OCI-M1 (cell line): ENCODE data around the gene FAM118A.
A peak's percentile ranks its signal among the peaks of the same experiment; 100 is the strongest.
"Not testable (repeated sequence)": the region's sequence is repeated elsewhere in the genome, so short reads cannot be mapped to it uniquely, and the experiment has no call there.

ENCODE experiments used
- DNase-seq: peaks from one replicate; lab custom pipeline; 2025; lab: John Stamatoyannopoulos, UW

FAM118A gene

DNA sequence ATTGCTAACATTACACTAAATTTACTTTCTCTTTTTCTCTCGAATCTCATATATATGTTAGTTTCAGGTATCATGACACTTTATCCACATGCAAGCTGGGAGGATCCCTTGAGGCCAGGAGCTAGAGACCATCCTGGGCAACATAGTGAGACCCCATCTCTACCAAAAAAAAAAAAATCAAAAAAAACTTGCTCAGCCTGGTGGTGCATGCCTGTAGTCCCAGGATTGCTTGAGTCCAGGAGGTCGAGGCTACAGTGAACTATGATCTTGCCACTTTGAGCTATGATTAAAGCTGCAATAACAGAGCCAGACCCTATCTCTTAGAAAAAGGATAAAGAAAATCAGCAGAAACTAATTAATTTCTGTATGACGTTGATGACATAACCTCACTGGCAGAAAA, 28.7 kb upstream of the FAM118A start:
- DNase-seq = no peak

DNA sequence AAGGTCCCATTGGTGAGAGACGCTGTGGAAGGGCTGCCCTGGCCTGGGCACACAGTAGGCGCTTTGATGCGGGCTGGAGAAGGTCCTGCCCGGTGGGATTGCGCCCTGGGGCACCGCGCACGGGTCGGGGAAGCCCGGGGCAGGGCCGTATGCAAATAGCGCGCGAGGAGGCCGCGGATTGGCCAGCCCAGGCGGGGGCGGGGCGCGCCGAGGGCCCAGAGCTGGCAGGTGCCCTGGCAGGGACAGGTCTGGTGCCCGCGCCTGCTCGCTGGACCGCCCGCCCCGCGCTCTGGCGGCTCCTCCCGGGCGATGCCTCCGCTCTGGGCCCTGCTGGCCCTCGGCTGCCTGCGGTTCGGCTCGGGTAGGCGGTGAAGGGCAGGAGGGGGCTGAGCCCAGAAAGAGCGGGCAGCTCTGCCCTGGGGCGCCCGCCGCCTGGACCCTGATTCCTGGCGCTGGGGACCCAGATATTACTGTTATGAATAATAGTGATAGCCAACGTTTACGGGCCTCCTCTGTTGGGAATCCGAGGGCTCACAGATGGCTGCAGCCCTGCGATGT, 24.9 kb upstream of the FAM118A start, which contains the start of gene UPK3A:
UPK3A (plus strand) TSS at position 245 of the 558 bp plus-strand sequence; CDS start at position 310, 65 bp downstream.
- DNase-seq = no peak

DNA sequence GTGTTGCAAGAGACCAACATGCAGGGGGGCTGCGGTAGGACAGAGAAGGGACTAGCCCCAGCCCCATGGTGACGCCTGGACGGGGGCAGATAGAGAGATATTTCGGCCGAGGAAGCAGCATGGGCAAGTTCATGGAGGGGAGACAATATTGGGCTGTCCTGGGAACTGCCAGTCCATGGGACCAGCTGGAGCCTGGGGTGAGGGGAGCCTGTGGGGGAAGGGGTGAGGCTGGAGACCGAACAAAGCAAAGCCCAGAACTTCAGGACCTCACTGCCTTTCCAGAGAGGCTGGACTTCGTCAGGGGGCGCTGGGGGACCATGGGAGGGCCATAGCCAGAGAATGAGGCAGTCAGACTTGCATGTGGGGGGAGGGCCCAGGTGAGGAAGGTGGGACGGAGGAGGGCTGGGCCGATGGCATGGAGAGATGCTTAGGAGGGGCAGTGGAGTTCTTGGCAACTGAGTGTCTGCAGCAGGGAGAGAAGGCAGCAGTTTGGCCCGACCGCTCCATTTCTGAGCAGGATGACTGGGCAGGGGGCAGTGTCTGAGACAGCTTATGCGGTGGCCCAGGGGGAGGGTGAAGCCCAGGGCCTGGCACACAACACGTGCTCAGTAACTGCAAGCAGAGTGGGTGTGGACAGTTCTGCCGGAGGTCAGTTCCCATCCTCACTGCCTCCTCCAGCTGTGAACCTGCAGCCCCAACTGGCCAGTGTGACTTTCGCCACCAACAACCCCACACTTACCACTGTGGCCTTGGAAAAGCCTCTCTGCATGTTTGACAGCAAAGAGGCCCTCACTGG, 24.3 kb upstream of the FAM118A start:
- DNase-seq = peak; percentile 19

DNA sequence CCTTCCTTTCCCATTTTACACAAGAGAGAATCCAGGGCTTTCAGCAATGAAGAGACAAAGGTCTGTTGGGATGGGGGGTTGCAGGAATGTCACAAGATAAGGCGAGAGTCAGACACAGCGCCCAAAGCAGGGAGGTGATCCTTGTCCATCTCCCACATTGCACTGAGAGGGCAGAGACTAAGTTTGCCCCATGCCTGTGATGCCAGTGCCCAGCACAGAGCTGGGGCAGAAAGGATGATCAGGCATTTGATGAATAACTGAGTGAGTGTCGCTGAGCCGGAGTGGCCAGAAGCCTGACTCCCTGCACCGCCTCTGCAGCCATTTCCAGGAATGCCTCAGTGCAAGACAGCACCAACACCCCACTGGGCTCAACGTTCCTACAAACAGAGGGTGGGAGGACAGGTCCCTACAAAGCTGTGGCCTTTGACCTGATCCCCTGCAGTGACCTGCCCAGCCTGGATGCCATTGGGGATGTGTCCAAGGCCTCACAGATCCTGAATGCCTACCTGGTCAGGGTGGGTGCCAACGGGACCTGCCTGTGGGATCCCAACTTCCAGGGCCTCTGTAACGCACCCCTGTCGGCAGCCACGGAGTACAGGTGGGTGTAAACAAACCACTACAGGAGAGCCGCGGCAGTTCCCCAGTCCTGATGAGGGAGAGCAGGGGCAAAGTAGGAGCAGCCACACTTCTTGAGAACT, 22.7 kb upstream of the FAM118A start:
- no peak for DNase-seq

DNA sequence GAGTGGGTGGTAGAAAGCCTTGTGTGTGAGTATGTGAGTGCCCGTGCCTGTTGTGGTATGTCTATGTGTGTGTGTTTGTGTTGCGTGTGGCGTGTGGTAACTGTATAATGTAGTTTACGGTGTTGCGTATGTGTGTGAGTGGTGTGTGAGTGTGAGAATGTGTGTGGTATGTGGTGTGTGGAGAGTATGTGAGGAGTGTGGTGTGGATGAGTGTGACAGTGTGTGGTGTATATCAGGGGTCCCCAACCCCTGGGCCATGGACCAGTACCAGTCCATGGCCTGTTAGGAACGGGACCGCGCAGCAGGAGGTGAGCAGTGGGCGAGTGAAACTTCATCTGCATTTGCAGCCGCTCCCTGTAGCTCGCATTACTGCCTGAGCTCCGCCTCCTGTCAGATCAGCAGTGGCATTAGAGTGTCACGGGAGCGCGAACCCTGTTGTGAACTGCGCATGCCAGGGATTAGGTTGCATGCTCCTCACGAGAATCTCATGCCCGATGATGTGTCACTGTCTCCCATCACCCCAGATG, 19.3 kb upstream of the FAM118A start:
- no peak for DNase-seq

DNA sequence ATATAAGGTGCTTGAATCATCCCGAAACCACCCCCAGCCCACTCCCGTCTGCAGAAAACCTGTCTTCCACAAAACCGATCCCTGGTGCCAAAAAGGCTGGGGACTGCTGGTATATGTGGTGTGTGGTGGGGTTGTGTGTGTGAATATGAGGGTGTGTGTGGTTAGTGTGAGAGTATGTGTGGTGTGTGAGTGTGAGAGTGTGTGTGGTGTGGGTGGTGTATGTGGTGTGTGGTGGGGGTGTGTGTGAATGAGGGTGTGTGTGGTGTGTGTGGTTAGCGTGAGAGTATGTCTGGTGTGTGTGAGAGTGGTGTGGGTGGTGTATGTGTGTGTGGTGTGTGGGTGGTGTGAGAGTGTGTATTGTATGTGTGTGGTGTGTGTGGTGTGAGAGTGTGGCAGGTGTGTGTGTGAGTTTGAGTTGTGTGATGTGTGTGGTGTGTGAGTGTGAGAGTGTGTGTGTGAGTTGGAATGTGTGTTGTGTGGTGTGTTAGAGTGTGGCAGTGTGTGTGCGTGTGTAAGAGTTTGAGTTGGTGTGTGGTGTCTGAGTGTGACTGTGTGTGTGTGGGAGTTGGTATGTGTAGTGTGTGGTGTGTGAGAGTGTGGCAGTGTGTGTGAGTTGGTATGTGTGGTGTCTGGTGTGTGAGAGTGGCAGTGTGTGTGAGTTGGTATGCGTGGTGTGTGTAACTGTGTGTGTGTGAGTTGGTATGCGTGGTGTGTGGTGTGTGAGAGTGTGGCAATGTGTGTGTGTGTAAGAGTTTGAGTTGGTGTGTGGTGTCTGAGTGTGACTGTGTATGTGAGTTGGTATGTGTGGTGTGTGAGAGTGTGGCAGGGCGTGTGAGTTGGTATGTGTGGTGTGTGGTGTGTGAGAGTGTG, 18.4 kb upstream of the FAM118A start:
- no peak for DNase-seq

GRCh38 chr22:45291931-45292290, 17.8 kb upstream of the FAM118A start:
- DNase-seq = no peak

DNA sequence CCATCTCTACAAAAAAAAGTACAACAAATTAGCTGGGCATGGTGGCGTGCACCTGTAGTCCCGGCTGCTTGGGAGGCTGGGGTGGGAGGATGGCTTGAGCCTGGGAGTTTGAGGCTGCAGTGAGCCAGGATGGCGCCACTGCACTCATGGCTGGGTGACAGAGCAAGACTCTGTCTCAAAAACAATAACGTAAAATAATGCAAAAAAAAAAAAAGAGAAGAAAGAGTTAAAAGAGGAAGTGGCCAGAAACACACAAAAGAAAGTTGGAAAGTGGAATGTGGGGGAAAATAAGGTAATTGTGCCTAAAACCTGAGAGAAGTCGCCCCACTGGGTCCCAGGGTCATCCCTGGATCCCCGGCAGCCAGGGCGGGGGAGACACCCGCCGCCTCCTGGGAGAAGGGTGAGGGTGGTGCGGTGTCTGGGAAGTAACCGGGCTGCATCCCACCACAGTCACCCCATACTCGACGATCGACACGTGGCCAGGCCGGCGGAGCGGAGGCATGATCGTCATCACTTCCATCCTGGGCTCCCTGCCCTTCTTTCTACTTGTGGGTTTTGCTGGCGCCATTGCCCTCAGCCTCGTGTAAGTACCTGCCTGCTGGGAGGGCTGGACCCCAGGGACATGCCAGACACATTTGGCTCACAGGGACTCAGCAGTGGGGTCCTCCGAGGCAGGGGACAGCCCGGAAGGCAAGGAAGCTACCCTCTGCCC, 16.8 kb upstream of the FAM118A start:
- DNase-seq = peak; percentile 38

DNA sequence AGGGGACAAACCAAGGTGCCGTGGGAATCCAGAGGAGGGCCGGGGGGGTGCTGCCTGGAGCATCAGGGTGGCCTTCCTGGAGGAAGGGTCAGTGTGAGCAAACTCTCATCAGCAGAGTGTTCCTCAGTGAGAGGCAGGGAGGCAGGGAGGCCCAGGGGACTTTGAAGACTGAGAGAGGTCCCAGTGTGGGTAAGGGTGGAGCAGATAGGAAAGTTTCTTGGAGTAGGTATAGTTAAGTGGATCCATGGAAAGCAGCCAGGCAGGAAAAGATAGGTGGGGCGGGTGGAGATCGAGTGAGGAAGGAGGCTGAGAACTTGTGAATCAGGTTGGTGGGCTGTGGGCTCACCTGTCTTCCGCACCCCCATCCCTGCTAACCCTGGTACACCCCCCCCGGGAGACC, 15.7 kb upstream of the FAM118A start:
- DNase-seq = no peak

GRCh38 chr22:45295004-45295403, 14.7 kb upstream of the FAM118A start:
- DNase-seq = not testable (repeated sequence)

DNA sequence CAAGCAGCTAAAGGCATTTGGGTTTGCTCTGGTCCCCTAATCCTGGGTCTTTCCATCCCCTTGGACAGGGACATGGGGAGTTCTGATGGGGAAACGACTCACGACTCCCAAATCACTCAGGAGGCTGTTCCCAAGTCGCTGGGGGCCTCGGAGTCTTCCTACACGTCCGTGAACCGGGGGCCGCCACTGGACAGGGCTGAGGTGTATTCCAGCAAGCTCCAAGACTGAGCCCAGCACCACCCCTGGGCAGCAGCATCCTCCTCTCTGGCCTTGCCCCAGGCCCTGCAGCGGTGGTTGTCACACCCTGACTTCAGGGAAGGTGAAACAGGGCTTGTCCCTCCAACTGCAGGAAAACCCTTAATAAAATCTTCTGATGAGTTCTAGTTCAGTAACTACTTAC, 14.2 kb upstream of the FAM118A start:
- DNase-seq = no peak

DNA sequence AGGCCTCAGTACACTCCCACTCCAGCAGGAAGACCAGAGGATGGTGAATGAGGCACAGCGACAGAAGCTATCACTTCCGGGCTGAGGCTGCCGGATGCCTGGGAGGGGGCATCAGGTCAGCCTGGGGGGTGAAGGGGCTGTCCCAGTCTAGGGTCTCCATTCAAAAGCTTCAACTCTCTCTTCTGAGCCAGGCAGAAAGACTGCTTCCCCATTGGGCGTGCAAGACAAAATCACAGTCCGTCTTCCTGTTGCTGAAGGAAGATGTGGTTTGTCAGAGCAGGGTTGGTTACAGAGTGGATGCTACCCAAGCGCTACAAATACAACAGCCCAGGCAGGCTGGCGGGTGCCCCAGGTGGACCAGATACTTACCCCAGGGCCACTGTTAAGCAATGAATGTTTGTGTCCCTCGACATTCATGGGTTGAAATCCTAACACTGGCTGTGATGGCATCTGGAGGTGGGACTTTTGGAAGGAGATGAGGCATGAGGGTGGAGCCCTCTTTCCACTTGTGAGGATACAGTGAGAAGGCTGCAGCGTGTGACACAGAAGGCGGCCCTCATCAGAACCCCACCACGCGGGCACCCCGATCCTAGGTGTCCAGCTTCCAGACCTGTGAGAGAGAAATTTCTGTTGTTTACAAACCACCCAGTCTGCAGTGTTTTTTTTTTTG, 13.0 kb upstream of the FAM118A start:
- no peak for DNase-seq

GRCh38 chr22:45298934-45299505, 10.7 kb upstream of the FAM118A start:
- DNase-seq = no peak

GRCh38 chr22:45302751-45303150, 7.0 kb upstream of the FAM118A start:
- no peak for DNase-seq

DNA sequence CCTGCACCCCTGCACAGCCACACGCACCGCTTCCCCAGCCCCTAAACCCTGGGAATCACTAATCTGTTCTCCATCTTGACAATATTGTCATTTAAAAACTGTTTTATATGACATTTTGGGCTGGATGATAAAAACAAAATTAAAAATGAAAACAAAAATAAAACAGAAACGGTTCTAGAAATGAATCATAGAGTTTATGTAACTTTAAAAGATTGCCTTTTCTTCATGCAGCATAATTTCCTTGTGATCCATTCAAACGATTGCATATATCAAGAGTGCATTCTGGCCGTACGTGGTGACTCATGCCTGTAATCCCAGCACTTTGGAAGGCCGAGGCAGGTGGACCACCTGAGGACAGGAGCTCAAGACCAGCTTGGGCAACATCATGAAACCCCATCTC, 6.6 kb upstream of the FAM118A start:
- DNase-seq = no peak

DNA sequence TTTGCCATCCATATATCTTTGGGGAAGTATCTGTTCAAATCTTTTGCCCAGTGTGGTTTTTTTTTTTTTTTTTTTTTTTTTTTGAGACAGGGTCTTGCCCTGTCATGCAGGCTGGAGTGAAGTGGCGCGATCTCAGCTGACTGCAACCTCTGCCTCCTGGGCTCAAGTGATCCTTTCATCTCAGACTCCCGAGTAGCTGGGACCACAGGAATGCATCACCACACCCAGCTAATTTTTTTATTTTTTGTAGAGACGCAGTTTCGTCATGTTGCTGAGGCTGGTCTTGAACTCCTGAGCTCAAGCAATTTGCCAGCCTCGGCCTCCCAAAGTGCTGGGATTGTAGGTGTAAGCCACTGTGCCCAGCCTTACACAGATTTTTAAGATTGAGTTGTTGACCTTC, 4.8 kb upstream of the FAM118A start:
- no peak for DNase-seq

DNA sequence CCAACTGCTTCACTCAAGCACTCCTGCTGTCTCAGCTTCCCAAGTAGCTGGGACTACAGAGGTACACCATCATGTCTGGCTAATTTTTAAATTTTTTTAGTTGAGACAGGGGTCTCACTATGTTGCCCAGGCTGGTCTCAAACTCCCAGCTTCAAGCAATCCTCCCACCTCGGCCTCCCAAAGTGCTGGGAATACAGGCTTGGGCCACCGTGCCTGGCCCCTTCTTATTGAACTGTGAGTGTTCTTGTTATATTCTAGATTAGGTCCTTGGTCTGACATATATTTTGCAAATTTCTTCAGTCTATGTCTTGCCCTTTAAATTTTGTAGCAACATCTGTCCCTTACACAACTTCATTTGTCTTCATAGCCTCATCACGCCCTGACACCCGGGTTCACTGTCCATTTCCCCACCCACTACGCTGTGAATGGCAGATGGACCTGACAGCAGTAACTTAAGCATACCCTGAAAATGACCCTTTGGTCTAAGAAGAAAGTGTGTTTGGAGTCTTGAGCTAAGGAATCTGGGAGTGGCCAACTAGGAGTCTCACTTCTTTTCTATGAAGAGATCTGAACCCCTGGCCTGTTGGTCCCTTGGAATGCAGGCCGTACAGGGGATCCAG, 4.2 kb upstream of the FAM118A start:
- DNase-seq = no peak

DNA sequence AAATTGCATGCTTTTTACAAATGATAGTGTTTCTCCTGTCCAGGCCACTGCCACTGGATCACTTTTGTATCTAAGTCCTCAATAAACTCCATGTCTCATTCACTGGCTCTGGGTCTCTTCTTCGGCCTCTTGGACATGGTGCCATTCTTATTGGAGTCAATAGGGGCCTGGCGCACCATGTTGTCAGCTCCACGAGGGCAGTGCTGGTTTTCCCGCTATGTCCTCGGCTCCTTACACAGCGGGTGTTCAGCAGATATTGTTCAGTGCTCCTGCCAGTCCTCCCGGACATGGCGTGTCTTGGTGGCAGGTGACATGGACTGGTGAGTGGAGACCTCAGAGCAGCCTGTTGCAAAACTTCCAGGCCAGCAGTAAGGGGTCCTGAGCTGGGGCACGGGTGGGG, 3.6 kb upstream of the FAM118A start:
- DNase-seq = no peak

DNA sequence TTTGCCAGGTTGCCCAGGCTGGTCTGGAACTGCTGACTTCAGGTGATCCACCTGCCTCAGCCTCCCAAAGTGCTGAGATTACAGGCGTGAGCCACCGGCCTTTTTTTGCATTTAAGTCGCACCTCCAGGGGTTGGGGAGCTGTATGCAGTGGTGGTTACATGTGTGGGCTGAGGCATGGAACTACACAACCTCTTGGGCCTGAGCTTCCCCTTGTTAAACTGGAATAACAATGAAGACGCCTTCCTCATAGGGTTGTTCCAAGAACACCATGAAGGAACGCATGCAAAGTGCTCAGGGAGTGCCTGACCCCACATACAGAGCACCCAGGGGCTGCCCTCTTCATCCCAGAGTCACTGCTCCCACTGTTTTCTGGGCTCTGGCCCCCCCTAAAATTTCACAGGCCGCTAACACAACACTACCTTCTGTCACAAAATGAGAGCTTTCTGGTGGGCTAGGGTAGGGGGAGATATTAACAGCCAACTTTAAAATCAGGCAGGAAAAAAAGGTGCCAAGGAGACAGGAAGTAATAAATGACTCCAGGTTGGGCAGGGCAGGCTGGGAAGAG, 1.3 kb upstream of the FAM118A start:
- DNase-seq = no peak

DNA sequence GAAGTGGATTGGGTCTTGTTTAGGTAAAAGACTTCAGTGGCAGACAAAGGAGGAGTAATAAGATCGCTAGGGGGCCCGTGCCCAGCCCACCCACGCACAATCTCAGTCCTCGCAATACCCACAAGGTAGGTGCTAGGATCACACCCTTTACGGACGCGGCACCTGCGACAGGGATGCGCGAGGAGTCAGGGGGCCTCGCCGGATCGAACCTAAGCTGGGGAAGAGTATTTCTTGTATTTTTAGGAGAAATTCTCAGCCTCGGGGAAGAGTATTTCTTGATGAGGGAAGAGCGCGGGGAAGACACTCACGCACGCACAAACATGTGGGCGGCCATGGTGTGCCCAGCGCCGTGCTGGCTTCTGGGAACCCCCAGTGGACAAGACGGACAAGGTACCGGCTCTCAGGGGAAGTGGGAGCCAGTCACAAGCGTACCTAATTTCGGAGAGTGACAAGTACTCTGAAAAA, 745 bp upstream of the FAM118A start:
- DNase-seq = peak; percentile 10
